ENCODE results near the gene KCNV2. TPM values are rescaled to one million over a fixed set of nuclear protein-coding genes. Genes with fewer than 3 reads are reported as not detected.

The KCNV2 gene
- total RNA-seq, 1 donor from 2014 or later: not detected

- no peaks in the 10 kb centered on the region for H3K27me3 ChIP-seq
- H3K36me3 ChIP-seq: no peaks in the 10 kb centered on the region
- intact Hi-C loops (cut with DNase I): no loop called here
- no peaks in the 10 kb centered on the region for H3K9me3 ChIP-seq
- H3K4me3 ChIP-seq: no peak overlapping the region
- H3K4me1 ChIP-seq: peaks cover 11% of the 10 kb centered on the region
- no peak for TF ChIP-seq CTCF (IDR thresholded peaks at IDR 0.05)
- DNase-seq (ENCODE audit: extremely low spot score in 2 of 2): no peak
- no peak overlapping the region for H3K27ac ChIP-seq
These were observed 7.8 kb downstream of the KCNV2 start for GRCh38 chr9:2725126-2725525.

GRCh38 chr9:2725898-2726649 lies 8.8 kb downstream of the KCNV2 start:
- no peak for TF ChIP-seq CTCF (IDR thresholded peaks at IDR 0.05)
- TF ChIP-seq POLR2AphosphoS5 (IDR thresholded peaks at IDR 0.05; ENCODE audit: insufficient read depth in 1 of 2, low read depth in 1 of 2): no peak
- no peak for TF ChIP-seq POLR2A (IDR thresholded peaks at IDR 0.05)
- Histone ChIP-seq H3K36me3 (no peaks in the 10 kb centered on the region), H3K27me3 (no peaks in the 10 kb centered on the region), H3K4me3 (no peak overlapping the region), H3K9me3 (no peaks in the 10 kb centered on the region), H3K27ac (no peak overlapping the region), H3K4me1 (peaks cover 11% of the 10 kb centered on the region)
- intact Hi-C loops (cut with DNase I): no loop called here
- DNase-seq (ENCODE audit: extremely low spot score in 2 of 2): no peak

GRCh38 chr9:2726650-2727340 lies 9.5 kb downstream of the KCNV2 start:
- no peak for DNase-seq (ENCODE audit: extremely low spot score in 2 of 2)
- no peak overlapping the region for H3K4me3 ChIP-seq
- intact Hi-C loops (cut with DNase I): no loop called here
- H3K27me3 ChIP-seq: no peaks in the 10 kb centered on the region
- no peaks in the 10 kb centered on the region for H3K36me3 ChIP-seq
- no peak overlapping the region for H3K27ac ChIP-seq
- peaks cover 11% of the 10 kb centered on the region for H3K4me1 ChIP-seq
- TF ChIP-seq POLR2AphosphoS5 (IDR thresholded peaks at IDR 0.05; ENCODE audit: insufficient read depth in 1 of 2, low read depth in 1 of 2) (no peak), POLR2A (IDR thresholded peaks at IDR 0.05) (no peak), CTCF (IDR thresholded peaks at IDR 0.05) (no peak)
- no peaks in the 10 kb centered on the region for H3K9me3 ChIP-seq

- TF ChIP-seq POLR2AphosphoS5 (IDR thresholded peaks at IDR 0.05; ENCODE audit: insufficient read depth in 1 of 2, low read depth in 1 of 2): no peak
- TF ChIP-seq CTCF (IDR thresholded peaks at IDR 0.05): no peak
- no peak for TF ChIP-seq POLR2A (IDR thresholded peaks at IDR 0.05)
- H3K4me3 ChIP-seq: no peak overlapping the region
- no peaks in the 10 kb centered on the region for H3K9me3 ChIP-seq
- no peaks in the 10 kb centered on the region for H3K27me3 ChIP-seq
- intact Hi-C loops (cut with DNase I): no loop called here
- H3K36me3 ChIP-seq: no peaks in the 10 kb centered on the region
- no peak for DNase-seq (ENCODE audit: extremely low spot score in 2 of 2)
- no peak overlapping the region for H3K27ac ChIP-seq
- H3K4me1 ChIP-seq: peaks cover 11% of the 10 kb centered on the region
These were observed 10.1 kb downstream of the KCNV2 start for GRCh38 chr9:2727374-2727773.

All from vagina (tissue), 2 donors.